BLaER1 (cell line): ENCODE measurements around the gene ZDHHC11.
"Not testable (repeated sequence)": the region's sequence is repeated elsewhere in the genome, so short reads cannot be mapped to it uniquely, and the experiment has no call there.

ENCODE experiments used
- H3K27ac ChIP-seq: shearing (Covaris generic); formaldehyde crosslinking; 2 replicates; pipeline ENCODE4 v1.8.1; 2022
- H3K27me3 ChIP-seq: shearing (Covaris generic); formaldehyde crosslinking; 2 replicates; pipeline ENCODE4 v1.8.1; 2022
- H3K36me3 ChIP-seq: shearing (Covaris generic); formaldehyde crosslinking; 2 replicates; pipeline ENCODE4 v1.8.1; 2022
- H3K4me1 ChIP-seq: shearing (Covaris generic); formaldehyde crosslinking; 2 replicates; pipeline ENCODE4 v1.8.1; 2022
- H3K4me2 ChIP-seq: shearing (Covaris generic); formaldehyde crosslinking; 2 replicates; pipeline ENCODE4 v1.8.1; 2022
- H3K4me3 ChIP-seq: shearing (Covaris generic); formaldehyde crosslinking; 2 replicates; pipeline ENCODE4 v1.8.1; 2022
- H3K9ac ChIP-seq: shearing (Covaris generic); formaldehyde crosslinking; 2 replicates; pipeline ENCODE4 v1.8.1; 2022
- H3K9me3 ChIP-seq: shearing (Covaris generic); formaldehyde crosslinking; 2 replicates; pipeline ENCODE4 v1.8.1; 2022
- H4K20me1 ChIP-seq: shearing (Covaris generic); formaldehyde crosslinking; 2 replicates; pipeline ENCODE4 v1.8.1; 2022
- Cebpa-rat ChIP-seq: shearing (Covaris generic); IDR thresholded peaks from 2 replicates; pipeline ENCODE4 v1.8.1; 2022

The ZDHHC11 gene

DNA sequence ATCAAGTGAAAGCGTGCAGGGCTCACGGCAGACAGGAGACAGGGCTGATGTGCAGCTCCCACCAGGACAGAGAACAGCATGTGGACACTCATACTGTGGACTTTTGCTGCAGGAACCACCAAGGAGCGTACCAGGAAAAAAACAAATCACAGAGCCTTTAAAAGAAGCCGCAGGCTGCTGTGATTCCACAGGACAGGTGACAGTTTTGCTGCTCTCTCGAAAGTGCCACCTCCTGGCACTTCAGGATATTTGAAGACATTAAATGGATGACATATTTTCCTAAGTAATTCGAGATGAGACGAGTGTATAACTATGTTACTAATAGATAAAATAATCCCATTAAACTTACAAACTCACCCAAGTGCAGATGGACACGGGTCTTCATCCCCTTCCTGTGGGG is 29.3 kb downstream of the ZDHHC11 start:
- Histone ChIP-seq H4K20me1 (no peaks in the 10 kb centered on the region), H3K27me3 (no peaks in the 10 kb centered on the region), H3K9me3 (no peaks in the 10 kb centered on the region), H3K36me3 (peaks cover 18% of the 10 kb centered on the region; the same call in 1 of the 2 replicates), H3K9ac (no peak overlapping the region), H3K4me3 (no peak overlapping the region), H3K4me1 (no peaks in the 10 kb centered on the region), H3K27ac (no peak overlapping the region), H3K4me2 (no peak overlapping the region)
- TF ChIP-seq Cebpa-rat = no peak

DNA sequence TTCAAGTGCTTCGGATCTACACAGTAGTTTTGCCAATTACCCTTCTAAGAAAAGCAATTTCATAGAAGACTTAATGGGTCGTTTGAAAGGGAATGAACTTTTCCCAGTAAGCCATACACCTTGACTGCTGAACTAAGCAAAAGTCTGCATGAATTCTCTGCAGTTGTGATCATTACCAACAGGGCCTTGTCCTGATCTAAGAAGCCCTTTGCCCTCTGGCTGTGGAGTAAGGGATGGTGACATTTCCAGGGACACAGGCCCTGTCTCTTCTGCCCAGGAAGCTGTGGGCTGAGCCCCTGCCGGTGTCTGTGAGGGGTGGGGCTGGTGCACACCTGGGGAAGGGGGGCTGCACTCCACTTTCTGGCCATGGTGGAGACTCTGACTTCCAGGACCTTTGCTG is 30.5 kb downstream of the ZDHHC11 start:
- H3K9ac ChIP-seq = no peak overlapping the region
- no peak for TF ChIP-seq Cebpa-rat
- H3K36me3 ChIP-seq = peaks cover 24% of the 10 kb centered on the region
- H3K9me3 ChIP-seq = peaks cover 6% of the 10 kb centered on the region
- no peak overlapping the region for H3K27ac ChIP-seq
- no peak overlapping the region for H3K4me2 ChIP-seq
- H3K4me1 ChIP-seq = no peaks in the 10 kb centered on the region
- no peak overlapping the region for H3K4me3 ChIP-seq
- no peaks in the 10 kb centered on the region for H3K27me3 ChIP-seq
- no peaks in the 10 kb centered on the region for H4K20me1 ChIP-seq

DNA sequence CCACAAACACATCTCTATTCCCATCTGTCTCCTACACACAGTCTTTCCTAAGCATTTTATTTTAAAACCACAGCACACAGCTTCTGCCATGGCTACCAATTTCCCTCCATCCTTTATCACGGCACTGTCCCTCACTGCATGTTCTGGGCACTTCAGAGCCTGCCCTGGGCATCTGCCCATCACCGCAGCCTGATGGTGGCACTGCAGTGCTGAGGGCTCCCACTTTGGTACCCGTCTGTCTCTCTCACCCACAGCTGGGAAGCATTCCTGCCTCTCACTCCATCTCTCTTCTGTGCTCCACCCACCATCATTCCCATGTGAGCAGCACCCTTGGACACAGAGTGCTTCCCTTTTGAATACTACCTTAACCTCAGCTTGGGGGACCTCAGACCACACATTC is 31.7 kb downstream of the ZDHHC11 start:
- Histone ChIP-seq H3K36me3 (peaks cover 20% of the 10 kb centered on the region), H3K4me2 (no peak overlapping the region), H3K27ac (no peak overlapping the region), H3K9ac (no peak overlapping the region), H4K20me1 (no peaks in the 10 kb centered on the region), H3K27me3 (no peaks in the 10 kb centered on the region), H3K9me3 (peaks cover 10% of the 10 kb centered on the region), H3K4me1 (no peaks in the 10 kb centered on the region), H3K4me3 (no peak overlapping the region)
- no peak for TF ChIP-seq Cebpa-rat

DNA sequence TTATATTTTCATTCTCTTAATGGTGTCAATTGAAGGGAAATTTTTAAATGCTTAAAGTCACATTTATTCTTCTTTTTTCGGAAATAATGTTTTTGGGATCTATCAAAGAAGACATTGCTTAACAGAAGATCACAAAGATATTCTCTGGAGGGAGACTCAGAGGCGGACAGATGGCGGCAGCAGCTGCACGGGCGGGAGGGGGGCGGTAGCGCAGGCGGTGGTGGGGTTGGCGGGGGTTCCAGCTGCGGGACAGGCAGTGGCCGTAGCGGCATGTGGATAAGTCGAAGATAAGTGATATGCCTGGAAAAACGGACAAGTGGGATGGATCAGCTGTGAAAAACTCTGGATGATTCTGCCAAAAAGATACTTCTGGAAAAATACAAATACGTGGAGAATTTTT is 34.6 kb downstream of the ZDHHC11 start:
- no peaks in the 10 kb centered on the region for H4K20me1 ChIP-seq
- H3K9ac ChIP-seq = no peak overlapping the region
- peaks cover 10% of the 10 kb centered on the region for H3K9me3 ChIP-seq
- H3K4me1 ChIP-seq = no peaks in the 10 kb centered on the region
- TF ChIP-seq Cebpa-rat = no peak
- no peak overlapping the region for H3K27ac ChIP-seq
- no peak overlapping the region for H3K4me3 ChIP-seq
- no peaks in the 10 kb centered on the region for H3K27me3 ChIP-seq
- no peak overlapping the region for H3K4me2 ChIP-seq
- H3K36me3 ChIP-seq = peaks cover 9% of the 10 kb centered on the region

DNA sequence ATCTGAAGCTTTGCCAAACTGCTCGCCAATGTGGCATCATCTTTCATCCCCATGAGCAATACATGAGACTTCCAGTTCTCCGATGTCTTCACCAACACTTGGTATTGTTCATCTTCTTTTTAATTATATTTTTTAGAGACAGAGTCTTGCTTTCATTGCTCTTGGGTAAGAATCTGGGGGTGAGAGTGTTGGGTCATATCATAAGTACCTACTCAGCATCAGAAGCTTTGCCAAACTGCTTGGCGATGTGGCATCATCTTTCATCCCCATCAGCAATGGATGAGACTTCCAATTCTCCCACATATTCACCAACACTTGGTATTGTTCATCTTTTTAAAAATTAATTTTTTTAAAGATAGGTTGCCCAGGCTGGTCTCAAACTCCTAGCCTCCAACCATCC is 35.3 kb downstream of the ZDHHC11 start:
- H4K20me1 ChIP-seq = no peaks in the 10 kb centered on the region
- H3K9ac ChIP-seq = no peak overlapping the region
- H3K9me3 ChIP-seq = peaks cover 10% of the 10 kb centered on the region
- no peak overlapping the region for H3K4me2 ChIP-seq
- no peak overlapping the region for H3K27ac ChIP-seq
- H3K36me3 ChIP-seq = peaks cover 9% of the 10 kb centered on the region
- no peak for TF ChIP-seq Cebpa-rat
- no peaks in the 10 kb centered on the region for H3K27me3 ChIP-seq
- no peak overlapping the region for H3K4me3 ChIP-seq
- H3K4me1 ChIP-seq = no peaks in the 10 kb centered on the region

DNA sequence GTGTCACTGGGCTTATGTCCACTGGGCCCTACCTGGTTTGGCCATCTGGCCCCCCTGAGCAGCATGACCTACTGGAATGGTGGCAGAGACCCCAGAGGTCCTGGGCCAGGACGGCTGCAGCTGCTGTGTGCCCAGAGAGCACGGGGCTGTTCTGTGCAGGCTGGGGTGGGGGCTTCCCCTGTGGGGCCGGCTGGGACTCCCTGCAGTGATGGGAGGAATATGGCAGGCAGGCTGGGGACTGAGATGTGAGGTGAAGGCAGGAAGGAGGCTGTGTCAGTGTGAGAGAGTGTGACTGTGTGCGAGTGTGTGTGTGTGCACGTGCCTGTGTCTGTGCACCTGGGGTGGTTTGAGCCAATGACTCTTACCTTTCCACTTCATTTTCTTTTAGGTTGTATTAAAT is 37.2 kb downstream of the ZDHHC11 start:
- not testable (repeated sequence) for H3K36me3 ChIP-seq, H3K27ac ChIP-seq, H4K20me1 ChIP-seq, H3K4me2 ChIP-seq, H3K4me3 ChIP-seq, H3K27me3 ChIP-seq, H3K9ac ChIP-seq, H3K4me1 ChIP-seq, H3K9me3 ChIP-seq

DNA sequence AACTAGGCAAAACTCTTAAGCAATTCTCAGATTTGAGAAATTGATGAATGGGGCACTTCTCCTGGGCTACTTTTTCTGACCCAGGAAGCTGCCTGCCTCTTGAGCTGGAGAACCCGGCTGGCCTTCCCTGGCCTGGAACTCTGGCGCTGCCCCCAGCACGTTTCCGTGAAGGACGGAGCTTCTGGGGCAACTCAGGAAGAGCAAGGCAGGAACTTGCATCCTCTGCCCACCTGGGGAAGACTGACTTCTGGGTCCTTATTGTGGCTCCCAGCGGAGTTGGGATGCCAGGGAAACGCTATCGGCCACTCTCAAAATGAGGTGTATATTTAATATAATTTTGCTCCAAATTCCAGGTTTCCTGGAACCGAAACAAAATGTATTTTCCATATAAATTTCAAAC is 39.4 kb downstream of the ZDHHC11 start:
- not testable (repeated sequence) for H4K20me1 ChIP-seq, H3K4me3 ChIP-seq, H3K4me2 ChIP-seq, H3K27me3 ChIP-seq, H3K9me3 ChIP-seq, H3K27ac ChIP-seq, H3K36me3 ChIP-seq, H3K4me1 ChIP-seq, H3K9ac ChIP-seq

DNA sequence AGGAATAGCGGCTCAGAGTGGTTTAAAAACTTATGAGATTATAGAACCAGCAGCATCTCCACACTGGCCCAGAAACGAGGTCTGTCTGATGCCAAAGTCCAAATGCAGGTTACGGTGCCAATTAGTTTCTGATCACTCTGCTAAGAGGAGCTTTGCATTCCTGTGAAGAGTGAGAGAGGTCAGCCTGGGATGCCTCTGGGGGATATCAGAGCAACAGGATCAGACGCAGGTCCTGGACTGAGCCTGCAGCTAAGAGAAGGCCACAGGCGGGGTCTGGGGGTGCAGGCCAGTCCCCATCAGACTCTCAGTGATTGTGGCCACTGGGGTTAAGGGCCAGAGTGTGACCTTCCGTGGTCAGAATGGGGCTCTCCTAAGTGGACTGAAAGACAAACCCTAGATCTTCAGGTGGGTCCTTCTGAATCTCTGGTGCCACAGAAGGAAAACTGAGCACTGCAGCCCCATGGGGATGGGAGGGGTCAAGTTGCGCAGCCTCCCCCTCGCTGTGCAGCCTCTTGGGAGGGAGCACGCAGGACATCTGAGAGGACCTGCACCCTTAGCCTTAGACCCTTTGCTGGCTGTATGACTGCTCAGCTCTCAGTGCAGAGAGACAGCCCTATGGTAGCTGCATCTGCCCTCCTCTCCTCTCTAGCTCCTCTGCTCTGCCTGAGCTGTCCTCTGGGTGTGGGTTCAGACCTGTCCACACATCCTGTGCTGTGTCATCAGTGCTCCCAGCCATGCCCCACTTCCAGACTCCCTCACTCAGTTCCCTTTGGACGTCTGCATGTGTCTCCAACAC is 42.9 kb downstream of the ZDHHC11 start:
- H3K27ac ChIP-seq, H3K36me3 ChIP-seq, H4K20me1 ChIP-seq, H3K4me3 ChIP-seq, H3K4me1 ChIP-seq, H3K4me2 ChIP-seq, H3K9ac ChIP-seq, H3K9me3 ChIP-seq, H3K27me3 ChIP-seq: not testable (repeated sequence)

DNA sequence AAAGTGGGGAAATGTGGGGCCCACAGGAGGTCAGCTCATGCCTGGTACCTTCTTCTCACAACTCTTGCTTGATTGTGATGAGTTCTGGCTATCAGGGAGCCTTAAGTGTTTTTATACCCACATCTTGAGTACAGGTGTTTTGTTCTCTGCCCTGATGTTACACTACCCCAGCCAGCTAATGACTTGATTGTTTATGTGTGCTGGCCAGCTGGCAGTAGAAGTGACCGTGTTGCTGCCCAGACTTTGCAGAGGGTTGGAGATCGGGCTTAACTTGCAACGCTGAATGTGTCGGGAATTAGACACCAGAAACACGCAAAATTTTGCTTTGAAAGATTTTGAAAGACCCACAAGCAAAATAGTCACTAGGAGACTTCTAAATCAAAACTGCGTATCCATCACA is 49.3 kb downstream of the ZDHHC11 start:
- no peak for TF ChIP-seq Cebpa-rat
- H3K27ac ChIP-seq = no peak overlapping the region
- no peaks in the 10 kb centered on the region for H3K27me3 ChIP-seq
- no peaks in the 10 kb centered on the region for H4K20me1 ChIP-seq
- H3K9me3 ChIP-seq = peaks cover 9% of the 10 kb centered on the region
- H3K36me3 ChIP-seq = no peaks in the 10 kb centered on the region
- no peak overlapping the region for H3K9ac ChIP-seq
- no peak overlapping the region for H3K4me2 ChIP-seq
- H3K4me3 ChIP-seq = no peak overlapping the region
- no peaks in the 10 kb centered on the region for H3K4me1 ChIP-seq

DNA sequence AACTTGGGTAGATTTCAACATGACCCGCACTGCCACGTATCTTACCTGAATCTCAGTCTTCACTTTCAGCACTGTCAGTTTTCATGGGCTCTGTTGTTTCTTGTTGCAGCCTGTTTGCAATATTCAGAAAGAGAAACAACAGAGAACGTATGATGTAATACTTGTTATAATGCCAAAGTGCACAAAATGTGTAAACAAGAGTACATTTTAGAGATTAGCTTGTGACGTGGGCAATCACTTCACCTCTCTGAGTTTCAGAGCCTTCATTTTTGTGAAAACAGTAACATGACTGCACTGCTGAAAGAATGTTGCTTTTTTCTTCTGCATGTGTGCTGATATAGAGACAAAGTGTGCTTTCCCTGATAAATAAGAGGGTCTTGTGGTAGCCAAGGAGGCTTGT is 49.7 kb downstream of the ZDHHC11 start:
- not testable (repeated sequence) for H3K4me2 ChIP-seq, H4K20me1 ChIP-seq, H3K27me3 ChIP-seq, H3K4me1 ChIP-seq, H3K36me3 ChIP-seq, H3K9me3 ChIP-seq, H3K4me3 ChIP-seq, H3K27ac ChIP-seq, H3K9ac ChIP-seq

DNA sequence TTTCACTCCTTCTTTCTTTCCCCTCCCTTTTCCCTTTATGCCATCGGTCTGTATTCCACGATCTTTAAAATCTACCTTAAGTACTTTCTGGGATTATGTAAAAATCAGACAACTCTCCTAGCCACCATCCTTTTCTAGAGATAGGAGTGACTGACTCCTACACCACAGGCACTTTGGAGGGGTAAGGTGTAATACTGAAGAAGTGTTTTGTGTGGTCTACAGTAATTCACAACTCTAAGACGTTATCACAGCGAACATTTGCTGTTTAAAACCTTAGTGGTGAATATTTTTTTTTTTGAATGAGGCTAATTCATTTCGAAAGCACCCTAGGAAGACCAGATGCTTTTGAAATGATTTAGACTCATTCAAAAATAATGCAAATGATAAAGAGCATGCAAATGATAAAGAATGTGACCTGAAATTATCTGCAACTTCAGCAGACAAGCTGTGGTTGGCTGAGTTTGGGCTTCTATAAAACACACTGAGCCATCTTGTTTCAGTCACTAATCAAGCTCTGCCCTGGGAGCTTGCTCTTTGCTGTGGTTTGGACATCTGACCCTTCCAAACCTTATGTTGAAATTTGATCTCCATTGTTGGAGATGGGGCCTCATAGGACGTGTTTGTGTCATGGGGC is 52.2 kb downstream of the ZDHHC11 start:
- not testable (repeated sequence) for H3K4me2 ChIP-seq, H3K27me3 ChIP-seq, H3K27ac ChIP-seq, H3K9ac ChIP-seq, H3K4me1 ChIP-seq, H3K36me3 ChIP-seq, H3K9me3 ChIP-seq, H3K4me3 ChIP-seq, H4K20me1 ChIP-seq

DNA sequence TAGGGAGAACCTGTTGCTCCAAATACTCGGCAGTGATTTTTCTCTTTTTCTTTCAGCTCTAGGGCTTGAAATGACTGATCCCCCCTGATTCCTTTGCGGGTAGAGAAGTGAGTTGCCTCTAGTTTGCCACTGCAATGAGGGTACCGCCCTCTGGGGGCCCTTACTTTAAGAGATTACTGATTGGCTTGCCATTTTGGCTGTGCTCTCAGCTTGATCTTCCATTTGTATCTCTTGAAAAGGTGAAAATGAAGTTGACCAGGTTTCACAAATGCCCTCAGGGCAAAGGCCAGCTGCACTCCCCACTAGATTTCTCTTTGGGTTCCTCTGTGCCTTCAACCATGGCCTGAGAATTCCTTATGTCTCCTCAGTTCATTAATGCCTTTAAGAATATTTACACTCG is 52.8 kb downstream of the ZDHHC11 start:
- H4K20me1 ChIP-seq, H3K4me1 ChIP-seq, H3K9ac ChIP-seq, H3K36me3 ChIP-seq, H3K4me3 ChIP-seq, H3K4me2 ChIP-seq, H3K27ac ChIP-seq, H3K27me3 ChIP-seq, H3K9me3 ChIP-seq: not testable (repeated sequence)

DNA sequence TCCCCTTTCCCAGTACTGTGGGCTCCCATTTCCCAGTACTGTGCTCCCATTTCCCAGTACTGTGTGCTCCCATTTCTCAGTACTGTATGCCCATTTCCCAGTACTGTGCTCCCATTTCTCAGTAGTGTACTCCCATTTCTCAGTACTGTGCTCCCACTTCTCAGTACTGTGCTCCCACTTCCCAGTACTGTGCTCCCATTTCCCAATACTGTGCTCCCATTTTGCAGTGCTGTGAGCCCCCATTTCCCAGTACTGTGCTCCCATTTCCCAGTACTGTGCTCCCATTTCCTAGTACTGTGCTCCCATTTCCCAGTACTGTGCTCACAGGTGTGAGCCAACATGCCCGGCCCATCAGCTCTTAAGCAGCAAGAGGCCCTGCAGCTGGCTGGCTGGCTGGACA is 54.9 kb downstream of the ZDHHC11 start:
- not testable (repeated sequence) for H3K9me3 ChIP-seq, H3K36me3 ChIP-seq, H3K27me3 ChIP-seq, H3K4me1 ChIP-seq, H3K4me3 ChIP-seq, H3K9ac ChIP-seq, H3K27ac ChIP-seq, H3K4me2 ChIP-seq, H4K20me1 ChIP-seq

DNA sequence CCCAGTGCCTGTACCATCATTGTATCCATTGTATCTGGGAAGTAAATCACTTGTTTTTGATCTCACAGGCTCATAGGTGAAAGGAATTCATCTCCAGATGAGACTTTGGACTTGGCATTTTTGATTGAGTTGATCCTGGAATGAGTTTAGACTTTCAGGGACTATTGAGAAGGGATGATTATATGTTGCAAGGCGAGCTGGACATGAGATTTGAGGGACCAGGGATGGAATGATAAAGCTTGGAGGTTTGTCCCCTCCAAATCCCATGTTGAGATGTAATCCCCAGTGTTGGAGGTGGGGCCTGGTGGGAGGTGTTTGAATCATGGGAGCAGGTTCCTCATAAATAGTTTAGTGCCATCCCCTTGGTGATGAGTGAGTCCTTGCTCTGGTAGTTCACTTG is 55.8 kb downstream of the ZDHHC11 start:
- H3K9me3 ChIP-seq, H3K36me3 ChIP-seq, H3K27ac ChIP-seq, H3K4me2 ChIP-seq, H4K20me1 ChIP-seq, H3K9ac ChIP-seq, H3K27me3 ChIP-seq, H3K4me3 ChIP-seq, H3K4me1 ChIP-seq: not testable (repeated sequence)

DNA sequence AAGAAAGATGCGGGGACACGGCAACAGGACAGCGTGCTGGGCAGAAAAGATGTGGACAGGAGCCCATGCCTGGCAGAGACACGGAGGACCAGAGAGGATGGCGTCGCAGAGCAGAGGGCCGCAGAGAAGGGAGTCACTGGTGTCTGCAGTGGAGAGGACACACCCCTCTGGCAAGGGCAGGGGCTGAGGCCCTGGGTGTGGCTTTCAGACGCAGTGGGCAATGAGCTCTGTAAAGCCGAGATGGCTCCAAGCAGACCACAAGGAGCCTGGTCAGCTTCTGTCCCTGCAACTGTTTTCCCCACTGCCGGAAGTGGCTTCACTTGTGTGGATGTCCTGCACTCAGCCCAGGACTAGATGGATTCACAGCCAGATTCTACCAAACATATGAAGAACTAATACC is 62.1 kb downstream of the ZDHHC11 start:
- not testable (repeated sequence) for H3K9me3 ChIP-seq, H3K36me3 ChIP-seq, H3K9ac ChIP-seq, H4K20me1 ChIP-seq, H3K4me3 ChIP-seq, H3K27ac ChIP-seq, H3K4me2 ChIP-seq
- Histone ChIP-seq H3K4me1 (peaks cover 14% of the 10 kb centered on the region), H3K27me3 (peaks cover 17% of the 10 kb centered on the region)
